Stimulated activated CD4-positive, alpha-beta T cell treated with anti-CD3 and anti-CD28 coated beads, Interleukin-1b, Interleukin-23, amount 100 ng/mL, for 4 hours (primary cell): Measurements from ENCODE around the gene SLC17A7.
A peak's percentile ranks its signal among the peaks of the same experiment; 100 is the strongest.
"Not testable (repeated sequence)": the region's sequence is repeated elsewhere in the genome, so short reads cannot be mapped to it uniquely, and the experiment has no call there.

Source experiments
- DNase-seq, 2 donors: peaks; one replicate each; pipeline ENCODE4 v3.0.0-alpha.2; 2020; ENCODE audit warnings: low read depth in 2 of 2

SLC17A7 gene

GRCh38 chr19:49441210-49441959 lies at the start of gene SLC17A7:
TSS of gene SLC17A7 (minus strand) at chr19:49441527. CDS start at chr19:49441379, 148 bp downstream.
- no peak for DNase-seq

- peak in 1 of 2 donors; percentile 15 for DNase-seq
These were observed 49.1 kb upstream of the SLC17A7 start for GRCh38 chr19:49490287-49491029.

- peak in 1 of 2 donors; percentile 34 for DNase-seq
These were observed 48.4 kb upstream of the SLC17A7 start for GRCh38 chr19:49489601-49490167.

GRCh38 chr19:49488863-49489537 lies 47.7 kb upstream of the SLC17A7 start:
- DNase-seq = peak in 1 of 2 donors; percentile 12

GRCh38 chr19:49488046-49488862 lies 46.9 kb upstream of the SLC17A7 start:
- peak in 1 of 2 donors; percentile 40 for DNase-seq

GRCh38 chr19:49487277-49488045 lies 46.1 kb upstream of the SLC17A7 start, which contains the start of gene RPL13A:
TSS of gene RPL13A (plus strand) at chr19:49487608. CDS start at chr19:49487630, 22 bp downstream.
- peak; percentile 99 to 100 for DNase-seq

- DNase-seq = no peak
These were observed 45.5 kb upstream of the SLC17A7 start for GRCh38 chr19:49486710-49487276.

GRCh38 chr19:49486232-49486631 lies 44.9 kb upstream of the SLC17A7 start:
- no peak for DNase-seq

GRCh38 chr19:49481020-49481683 lies 39.8 kb upstream of the SLC17A7 start:
- DNase-seq = no peak

GRCh38 chr19:49479975-49480628 lies 38.8 kb upstream of the SLC17A7 start:
- DNase-seq = no peak

GRCh38 chr19:49475995-49476880 lies 34.9 kb upstream of the SLC17A7 start:
- peak in 1 of 2 donors; percentile 68 for DNase-seq

GRCh38 chr19:49475191-49475917 lies 34.0 kb upstream of the SLC17A7 start:
- no peak for DNase-seq

- no peak for DNase-seq
These were observed 33.2 kb upstream of the SLC17A7 start for GRCh38 chr19:49474542-49474924.

- peak; percentile 85 to 86 for DNase-seq
These were observed 32.7 kb upstream of the SLC17A7 start, which contains the start of gene FLT3LG for GRCh38 chr19:49473868-49474541. TSS of gene FLT3LG (plus strand) at chr19:49474215. CDS start at chr19:49474640, 425 bp downstream.

- not testable (repeated sequence) for DNase-seq
These were observed 32.2 kb upstream of the SLC17A7 start for GRCh38 chr19:49473501-49473867.

GRCh38 chr19:49472936-49473335 lies 31.6 kb upstream of the SLC17A7 start:
- DNase-seq = no peak

- no peak for DNase-seq
These were observed 29.3 kb upstream of the SLC17A7 start for GRCh38 chr19:49470615-49470978.
